Stimulated activated CD4-positive, alpha-beta T cell treated with anti-CD3 and anti-CD28 coated beads, Interleukin-1b, Interleukin-23, amount 100 ng/mL, for 1 hour (primary cell): ENCODE results near the gene GLYR1.

Experiments
- DNase-seq, 2 donors: peaks; one replicate each; pipeline ENCODE4 v3.0.0-alpha.2; 2020; ENCODE audit warnings: low read depth in 2 of 2

The GLYR1 gene

GRCh38 chr16:4765511-4766474, 81.3 kb downstream of the GLYR1 start:
- no peak for DNase-seq

- DNase-seq: no peak
Measured at GRCh38 chr16:4763791-4764190, 83.3 kb downstream of the GLYR1 start.

DNA sequence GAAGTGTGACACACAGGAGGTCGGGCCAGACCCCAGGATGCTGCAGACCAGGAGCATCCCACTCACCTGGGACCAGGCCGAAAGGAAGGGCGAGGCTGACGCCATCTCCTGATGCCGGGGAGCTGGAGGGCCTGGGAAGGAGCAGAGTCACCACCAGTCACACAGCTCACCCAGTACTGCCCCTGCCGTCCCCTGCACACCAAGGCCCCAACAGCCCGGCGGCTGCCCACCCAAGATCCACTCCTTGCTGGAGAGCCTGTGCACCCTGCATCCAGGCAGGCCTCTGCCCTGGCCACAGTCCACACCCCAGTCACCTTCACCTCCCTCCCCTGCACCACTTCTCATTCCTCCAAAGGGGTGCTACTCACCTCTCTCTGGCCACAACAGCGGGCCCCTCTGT, 84.9 kb downstream of the GLYR1 start:
- DNase-seq: no peak

DNA sequence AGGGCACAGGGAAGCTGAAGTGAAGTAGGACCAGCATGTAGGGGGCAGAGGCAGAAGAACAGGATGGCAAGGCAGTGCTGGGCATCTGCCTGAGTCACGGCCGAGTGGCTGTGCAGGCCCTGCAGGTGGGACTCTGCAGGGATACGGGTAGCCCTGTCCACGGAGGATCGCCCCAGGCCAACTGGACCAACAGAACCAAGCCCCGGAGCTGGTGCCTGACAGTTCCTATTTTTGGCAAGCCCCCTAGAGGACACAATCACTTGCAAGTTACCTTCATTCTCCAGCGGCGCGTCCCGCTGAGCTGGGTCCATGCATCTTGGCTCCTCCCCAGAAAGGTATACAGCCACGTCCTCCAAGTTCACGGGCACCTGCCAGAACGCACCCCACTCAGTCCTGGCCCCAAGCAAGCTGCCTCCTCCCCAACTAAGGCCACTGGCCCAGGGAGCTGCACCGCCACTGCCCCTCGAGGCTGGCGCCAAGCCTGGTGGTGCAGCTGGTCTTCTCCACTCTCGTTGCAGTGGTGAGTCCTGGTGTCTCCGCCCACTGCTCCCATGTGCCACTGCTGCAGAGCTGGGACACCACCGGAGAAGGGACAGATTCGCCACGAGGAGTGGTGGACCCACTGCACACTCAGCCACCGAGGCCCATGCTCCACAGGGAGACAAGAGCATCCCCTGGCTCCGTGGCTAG, 86.7 kb downstream of the GLYR1 start:
- no peak for DNase-seq

DNA sequence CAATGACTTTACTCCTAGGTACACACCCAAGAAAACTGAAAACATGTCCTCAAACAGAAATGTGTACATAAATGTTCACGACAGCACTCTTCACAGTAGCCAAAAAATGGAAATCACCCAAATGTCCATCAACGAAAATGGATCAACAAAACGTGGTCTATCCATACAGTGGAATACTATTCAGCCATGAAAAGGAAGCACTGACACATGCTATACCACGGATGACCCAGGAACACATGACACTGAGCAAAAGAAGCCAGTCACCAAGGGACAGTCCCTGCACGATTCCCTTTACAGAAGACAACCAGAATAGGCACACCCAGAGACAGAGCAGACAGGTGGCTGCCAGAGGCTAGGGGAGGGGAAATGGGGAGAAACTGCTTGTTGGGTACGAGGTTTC, 91.4 kb downstream of the GLYR1 start:
- no peak for DNase-seq

GRCh38 chr16:4754865-4755264, 92.2 kb downstream of the GLYR1 start:
- DNase-seq: no peak

GRCh38 chr16:4753227-4753626, 93.9 kb downstream of the GLYR1 start:
- DNase-seq: no peak
